Neural cell (in vitro differentiated cells): ENCODE measurements around the gene SSBP3. TPM values are rescaled to one million over a fixed set of nuclear protein-coding genes. Genes with fewer than 3 reads are reported as not detected.

ENCODE experiments used
- H2AFZ ChIP-seq: fragments of 200-600, 300-800 bp; sonication (generic), shearing (Covaris generic); 2 replicates; pipeline ENCODE4 v1.6.0; 2014; ENCODE audit warnings: low read depth, mild to moderate bottlenecking, antibody characterized with exemption, low read length, moderate library complexity
- H3F3A ChIP-seq: fragments of 200-600 bp; shearing (Covaris generic); 2 replicates; pipeline ENCODE4 v1.6.1; 2016; ENCODE audit warnings: mild to moderate bottlenecking, moderate library complexity, mixed read lengths, antibody characterized with exemption, low read length; ENCODE audit not compliant: insufficient read depth, poor library complexity, severe bottlenecking
- H3K27ac ChIP-seq: fragments of 200-600, 300-800 bp; sonication (generic), shearing (Covaris generic); 2 replicates; pipeline ENCODE4 v1.5.1; 2014; ENCODE audit warnings: mild to moderate bottlenecking, low read length, moderate library complexity
- H3K27me3 ChIP-seq: fragments of 300-800, 200-600 bp; sonication (generic), shearing (Covaris generic); 2 replicates; pipeline ENCODE4 v1.6.0; 2014; ENCODE audit warnings: mild to moderate bottlenecking, low read depth, low read length, moderate library complexity; ENCODE audit not compliant: insufficient read depth
- H3K36me3 ChIP-seq: fragments of 300-800, 200-600 bp; sonication (generic), shearing (Covaris generic); 2 replicates; pipeline ENCODE4 v1.5.1; 2014; ENCODE audit warnings: mild to moderate bottlenecking, antibody characterized with exemption, low read length, moderate library complexity; ENCODE audit not compliant: insufficient read depth
- H3K4me2 ChIP-seq: fragments of 300-800, 200-600 bp; sonication (generic), shearing (Covaris generic); 2 replicates; pipeline ENCODE4 v1.6.0; 2014; ENCODE audit warnings: mild to moderate bottlenecking, low read length
- H3K4me3 ChIP-seq: fragments of 300-800, 200-600 bp; sonication (generic), shearing (Covaris generic); 2 replicates; pipeline ENCODE4 v1.5.1; 2014; ENCODE audit warnings: mild to moderate bottlenecking, low read length, moderate library complexity
- H3K79me2 ChIP-seq: fragments of 200-600 bp; shearing (Covaris generic); replicated peaks from 2 replicates; pipeline ENCODE4 v1.6.0; 2014; ENCODE audit warnings: mild to moderate bottlenecking, low read length, moderate library complexity; ENCODE audit not compliant: insufficient read depth
- H3K9ac ChIP-seq: fragments of 300-800, 200-600 bp; sonication (generic), shearing (Covaris generic); 2 replicates; pipeline ENCODE4 v1.6.1; 2016; ENCODE audit warnings: mild to moderate bottlenecking, low read length, mixed read lengths
- H3K9me2 ChIP-seq: fragments of 200-600 bp; shearing (Covaris generic); 2 replicates; pipeline ENCODE4 v1.6.1; 2016; ENCODE audit warnings: mild to moderate bottlenecking, low read length, mixed read lengths; ENCODE audit not compliant: insufficient read depth
- H3K9me3 ChIP-seq: fragments of 200-600, 300-800 bp; sonication (generic), shearing (Covaris generic); 2 replicates; pipeline ENCODE4 v1.6.1; 2016; ENCODE audit warnings: mild to moderate bottlenecking, mixed run types, low read length, moderate library complexity, mixed read lengths
- H4K20me1 ChIP-seq: fragments of 200-600 bp; shearing (Covaris generic); 2 replicates; pipeline ENCODE4 v1.6.1; 2016; ENCODE audit warnings: mild to moderate bottlenecking, mixed run types; ENCODE audit not compliant: insufficient read depth
- EP300 ChIP-seq: fragments of 450-650 bp; conservative IDR thresholded peaks from 2 replicates; pipeline ENCODE4 v1.6.1; 2014; ENCODE audit warnings: antibody characterized with exemption, mild to moderate bottlenecking, moderate library complexity; ENCODE audit not compliant: poor library complexity, severe bottlenecking
- EZH2 ChIP-seq: fragments of 200-600, 300-800 bp; shearing (Covaris generic), sonication (generic); IDR thresholded peaks from 2 replicates; pipeline ENCODE4 v1.6.1; 2014; ENCODE audit warnings: antibody characterized with exemption, low read length, borderline replicate concordance, mild to moderate bottlenecking; ENCODE audit not compliant: insufficient read depth, poor library complexity, severe bottlenecking
- POLR2AphosphoS5 ChIP-seq: IDR thresholded peaks from 2 replicates; pipeline ENCODE4 v1.6.1; 2012
- RAD21 ChIP-seq: fragments of 450-650 bp; conservative IDR thresholded peaks from 2 replicates; pipeline ENCODE4 v1.6.1; 2014; ENCODE audit warnings: antibody characterized with exemption, mild to moderate bottlenecking, moderate library complexity
- SMC3 ChIP-seq: fragments of 450-650 bp; conservative IDR thresholded peaks from 2 replicates; pipeline ENCODE4 v1.6.1; 2014; ENCODE audit warnings: antibody characterized with exemption, mild to moderate bottlenecking, moderate library complexity; ENCODE audit not compliant: poor library complexity
- TAF1 ChIP-seq: IDR thresholded peaks from 2 replicates; pipeline ENCODE4 v1.6.1; 2012; ENCODE audit warnings: low read depth
- polyA plus RNA-seq: library from polyadenylated mRNA; depleted of rRNA; stranded (reverse); fragments of >200 nt; gene quantifications from 2 replicates; pipeline ENCODE4 v1.2.3, GENCODE V29; 2014
- TF ChIP-seq, protein P1 (sequence below): fragments of 450-650 bp; IDR thresholded peaks from 2 replicates; pipeline ENCODE4 v1.5.1; 2014; ENCODE audit warnings: antibody characterized with exemption, mild to moderate bottlenecking, moderate library complexity; ENCODE audit not compliant: poor library complexity, severe bottlenecking
- TF ChIP-seq, protein P2 (sequence below): IDR thresholded peaks from 2 replicates; pipeline ENCODE4 v1.6.1; 2012; ENCODE audit warnings: borderline replicate concordance

Gene SSBP3
- polyA plus RNA-seq, 1 donor from 2014 or later, result 77.4 TPM

DNA sequence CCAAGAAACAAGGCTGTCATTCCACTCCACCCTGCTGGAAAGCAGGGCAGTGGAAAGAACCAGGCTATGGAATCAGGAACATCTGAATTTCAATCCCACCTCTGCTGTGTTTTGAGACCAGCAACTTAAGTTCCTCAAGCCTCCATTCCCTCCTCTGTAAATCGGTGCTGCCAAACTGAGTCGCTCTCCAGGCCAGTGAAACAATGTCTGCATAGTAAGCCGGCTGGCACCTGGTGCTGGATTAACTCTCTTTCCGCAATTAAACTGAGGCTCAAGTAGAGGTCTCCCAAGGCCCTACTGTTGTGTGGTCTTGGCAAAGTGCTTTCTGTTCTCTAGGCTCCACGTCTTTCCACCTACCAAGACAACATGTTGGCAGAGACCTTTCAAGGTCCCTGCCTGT lies 65.3 kb downstream of the SSBP3 start:
- TF ChIP-seq TAF1 (no peak), RAD21 (no peak), EZH2 (no peak), EP300 (no peak), SMC3 (no peak), POLR2AphosphoS5 (no peak)
- TF ChIP-seq, protein P1, sequence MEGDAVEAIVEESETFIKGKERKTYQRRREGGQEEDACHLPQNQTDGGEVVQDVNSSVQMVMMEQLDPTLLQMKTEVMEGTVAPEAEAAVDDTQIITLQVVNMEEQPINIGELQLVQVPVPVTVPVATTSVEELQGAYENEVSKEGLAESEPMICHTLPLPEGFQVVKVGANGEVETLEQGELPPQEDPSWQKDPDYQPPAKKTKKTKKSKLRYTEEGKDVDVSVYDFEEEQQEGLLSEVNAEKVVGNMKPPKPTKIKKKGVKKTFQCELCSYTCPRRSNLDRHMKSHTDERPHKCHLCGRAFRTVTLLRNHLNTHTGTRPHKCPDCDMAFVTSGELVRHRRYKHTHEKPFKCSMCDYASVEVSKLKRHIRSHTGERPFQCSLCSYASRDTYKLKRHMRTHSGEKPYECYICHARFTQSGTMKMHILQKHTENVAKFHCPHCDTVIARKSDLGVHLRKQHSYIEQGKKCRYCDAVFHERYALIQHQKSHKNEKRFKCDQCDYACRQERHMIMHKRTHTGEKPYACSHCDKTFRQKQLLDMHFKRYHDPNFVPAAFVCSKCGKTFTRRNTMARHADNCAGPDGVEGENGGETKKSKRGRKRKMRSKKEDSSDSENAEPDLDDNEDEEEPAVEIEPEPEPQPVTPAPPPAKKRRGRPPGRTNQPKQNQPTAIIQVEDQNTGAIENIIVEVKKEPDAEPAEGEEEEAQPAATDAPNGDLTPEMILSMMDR, result no peak
- TF ChIP-seq, protein P2, sequence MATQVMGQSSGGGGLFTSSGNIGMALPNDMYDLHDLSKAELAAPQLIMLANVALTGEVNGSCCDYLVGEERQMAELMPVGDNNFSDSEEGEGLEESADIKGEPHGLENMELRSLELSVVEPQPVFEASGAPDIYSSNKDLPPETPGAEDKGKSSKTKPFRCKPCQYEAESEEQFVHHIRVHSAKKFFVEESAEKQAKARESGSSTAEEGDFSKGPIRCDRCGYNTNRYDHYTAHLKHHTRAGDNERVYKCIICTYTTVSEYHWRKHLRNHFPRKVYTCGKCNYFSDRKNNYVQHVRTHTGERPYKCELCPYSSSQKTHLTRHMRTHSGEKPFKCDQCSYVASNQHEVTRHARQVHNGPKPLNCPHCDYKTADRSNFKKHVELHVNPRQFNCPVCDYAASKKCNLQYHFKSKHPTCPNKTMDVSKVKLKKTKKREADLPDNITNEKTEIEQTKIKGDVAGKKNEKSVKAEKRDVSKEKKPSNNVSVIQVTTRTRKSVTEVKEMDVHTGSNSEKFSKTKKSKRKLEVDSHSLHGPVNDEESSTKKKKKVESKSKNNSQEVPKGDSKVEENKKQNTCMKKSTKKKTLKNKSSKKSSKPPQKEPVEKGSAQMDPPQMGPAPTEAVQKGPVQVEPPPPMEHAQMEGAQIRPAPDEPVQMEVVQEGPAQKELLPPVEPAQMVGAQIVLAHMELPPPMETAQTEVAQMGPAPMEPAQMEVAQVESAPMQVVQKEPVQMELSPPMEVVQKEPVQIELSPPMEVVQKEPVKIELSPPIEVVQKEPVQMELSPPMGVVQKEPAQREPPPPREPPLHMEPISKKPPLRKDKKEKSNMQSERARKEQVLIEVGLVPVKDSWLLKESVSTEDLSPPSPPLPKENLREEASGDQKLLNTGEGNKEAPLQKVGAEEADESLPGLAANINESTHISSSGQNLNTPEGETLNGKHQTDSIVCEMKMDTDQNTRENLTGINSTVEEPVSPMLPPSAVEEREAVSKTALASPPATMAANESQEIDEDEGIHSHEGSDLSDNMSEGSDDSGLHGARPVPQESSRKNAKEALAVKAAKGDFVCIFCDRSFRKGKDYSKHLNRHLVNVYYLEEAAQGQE, result no peak
- H3K4me3 ChIP-seq, result no peak overlapping the region
- H4K20me1 ChIP-seq, result peaks cover 5% of the 10 kb centered on the region
- H3K9me3 ChIP-seq, result no peaks in the 10 kb centered on the region
- H3K27ac ChIP-seq, result no peak overlapping the region
- no peaks in the 10 kb centered on the region for H3K36me3 ChIP-seq
- H3K27me3 ChIP-seq, result no peaks in the 10 kb centered on the region
- H3K4me2 ChIP-seq, result no peak overlapping the region
- H3K9ac ChIP-seq, result no peak overlapping the region
- H3F3A ChIP-seq, result no peaks in the 10 kb centered on the region
- H3K79me2 ChIP-seq, result peaks cover 87% of the 10 kb centered on the region
- no peaks in the 10 kb centered on the region for H3K9me2 ChIP-seq
- H2AFZ ChIP-seq, result no peak overlapping the region

DNA sequence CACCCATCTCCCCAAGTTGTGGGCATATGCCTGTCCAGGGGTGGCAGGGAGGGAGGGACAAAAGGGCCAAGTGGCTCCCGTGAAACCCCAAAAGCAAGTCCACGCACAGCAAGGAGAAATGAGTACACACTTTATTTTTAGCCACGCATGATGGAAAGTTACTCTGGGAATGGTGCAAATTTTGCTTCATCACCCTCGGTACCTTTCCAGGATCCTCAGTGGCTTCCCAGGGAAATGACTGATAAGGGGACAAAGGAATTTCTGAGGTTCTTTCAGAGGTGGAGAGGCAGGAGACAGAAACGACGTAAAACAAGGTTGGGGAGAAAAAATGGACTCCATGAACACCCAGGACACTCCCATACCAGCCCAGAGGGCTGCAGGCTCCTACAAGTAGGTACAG lies 65.8 kb downstream of the SSBP3 start:
- Histone ChIP-seq H3K9ac (no peak overlapping the region), H3F3A (no peaks in the 10 kb centered on the region), H3K79me2 (peaks cover 91% of the 10 kb centered on the region), H3K36me3 (no peaks in the 10 kb centered on the region), H3K9me2 (no peaks in the 10 kb centered on the region), H3K9me3 (no peaks in the 10 kb centered on the region), H3K27me3 (no peaks in the 10 kb centered on the region), H3K4me2 (no peak overlapping the region), H4K20me1 (peaks cover 5% of the 10 kb centered on the region), H3K27ac (no peak overlapping the region), H3K4me3 (no peak overlapping the region), H2AFZ (no peak overlapping the region)
- no peak for TF ChIP-seq SMC3
- TF ChIP-seq TAF1, result no peak
- TF ChIP-seq, protein P1, result no peak
- TF ChIP-seq RAD21, result no peak
- TF ChIP-seq EP300, result no peak
